HG03460 (cell line): ENCODE data around the gene TMEM231.
"Not testable (repeated sequence)": the region's sequence is repeated elsewhere in the genome, so short reads cannot be mapped to it uniquely, and the experiment has no call there.

ENCODE experiments used
- ATAC-seq: cut with Tn5 transposase; IDR thresholded peaks from one replicate; pipeline ENCODE4 v1.9.1; 2021; ENCODE audit not compliant: unreplicated experiment

The TMEM231 gene

DNA sequence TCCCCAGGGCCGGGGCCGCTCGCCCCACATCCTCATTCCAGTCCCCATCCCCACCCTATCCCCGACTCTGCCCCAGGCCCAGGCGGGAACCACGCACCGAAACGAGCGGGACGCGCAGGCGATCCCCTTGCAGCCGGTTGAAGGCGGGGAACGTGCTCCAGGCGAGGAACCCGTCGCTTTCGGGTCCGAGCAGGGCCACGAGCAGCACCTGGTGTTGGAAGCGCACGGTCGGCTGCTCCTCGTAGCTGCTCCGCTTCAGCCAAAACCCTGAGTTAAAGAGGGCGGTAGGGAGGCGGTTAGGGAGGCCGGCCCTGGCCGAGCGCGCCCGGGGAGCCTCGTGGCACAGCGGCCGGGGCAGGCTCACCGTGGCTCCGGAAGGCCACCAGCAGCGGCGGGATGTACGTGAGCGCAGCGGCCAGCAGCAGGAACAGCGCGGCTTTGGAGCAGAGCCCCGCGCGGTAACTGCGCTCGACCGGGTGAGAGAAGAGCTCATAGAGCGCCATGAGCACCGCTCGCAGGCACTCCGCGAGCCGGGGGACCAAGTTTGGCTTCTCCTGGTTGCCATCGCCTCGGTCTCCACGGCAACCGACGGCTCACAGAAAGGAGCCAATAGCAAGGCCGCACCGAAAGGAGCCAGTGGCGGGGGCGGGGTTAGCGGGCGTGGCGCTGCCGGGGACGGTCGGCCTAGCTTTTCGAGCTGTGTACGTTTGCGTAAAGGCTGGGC, at the start of gene TMEM231:
TMEM231 (minus strand) TSS at position 546 of the 724 bp plus-strand sequence; CDS start at position 503, 43 bp downstream.
- ATAC-seq: peak; percentile 97

DNA sequence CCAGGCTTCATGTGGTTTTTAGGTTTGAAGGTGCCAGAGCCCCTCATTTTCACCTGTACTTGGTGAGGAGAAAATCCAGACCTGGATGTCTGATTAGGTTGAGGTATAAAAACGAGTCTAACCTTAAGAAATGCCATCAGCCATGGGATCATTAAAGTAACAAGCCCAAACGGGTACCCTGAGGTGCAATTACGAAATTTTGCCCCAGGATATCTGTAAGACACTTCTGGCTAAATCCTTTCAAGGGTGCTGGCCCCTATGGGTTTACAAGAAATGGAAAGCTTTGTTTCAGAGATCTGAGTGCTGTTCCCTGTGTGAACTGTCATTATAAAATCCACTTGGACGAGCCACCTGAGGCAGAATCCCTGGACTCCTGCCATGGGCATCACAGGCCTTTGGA, 47.2 kb upstream of the TMEM231 start:
- no peak for ATAC-seq

GRCh38 chr16:75599452-75600277, 43.6 kb upstream of the TMEM231 start:
- ATAC-seq: no peak

DNA sequence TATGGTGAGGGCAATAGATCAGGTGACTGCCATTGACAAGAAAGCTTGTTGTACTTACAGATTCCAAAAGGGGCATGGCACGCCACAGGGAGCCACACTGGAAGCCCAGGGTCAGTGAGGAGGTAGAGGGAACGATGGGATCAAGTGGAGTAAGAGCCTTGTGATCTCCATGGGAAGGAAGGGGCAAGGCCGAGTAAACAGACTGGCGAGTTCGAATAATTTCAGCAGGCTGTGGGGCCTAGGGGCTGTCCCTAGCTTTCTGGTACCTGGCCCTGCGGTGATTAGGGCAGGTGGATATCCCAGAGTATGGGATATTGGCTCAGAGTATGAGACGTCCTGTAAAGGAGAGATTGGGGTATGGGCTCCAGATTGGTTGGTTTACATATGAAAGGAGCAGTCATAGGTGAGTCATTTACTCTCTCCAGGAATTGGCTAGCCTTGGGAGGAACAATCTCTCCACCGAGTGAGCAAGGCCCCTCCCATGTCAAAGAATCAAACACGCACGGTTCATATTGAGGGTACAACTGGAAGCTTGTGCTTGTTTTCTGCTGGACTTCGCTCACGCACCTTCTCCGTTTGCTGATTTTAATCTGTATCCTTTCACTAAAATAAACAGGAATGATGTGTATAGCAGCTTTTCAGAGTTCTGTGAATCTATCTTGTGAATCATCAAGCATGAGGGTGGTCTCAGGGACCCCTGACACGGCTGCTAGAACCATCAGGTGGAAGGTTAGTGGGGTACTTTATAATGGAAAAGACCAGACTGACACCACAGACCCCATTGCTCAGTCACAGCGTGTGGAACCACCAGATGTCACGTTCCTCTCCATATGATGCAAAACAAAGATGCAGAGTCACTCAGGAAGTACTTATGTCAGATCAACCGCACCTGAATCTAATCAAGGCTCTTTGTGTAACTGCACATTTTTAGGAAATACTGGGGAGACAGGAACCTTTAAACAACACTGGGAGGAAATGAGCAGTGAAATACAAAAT, 38.1 kb upstream of the TMEM231 start:
- no peak for ATAC-seq

- ATAC-seq: no peak
These were observed 37.3 kb upstream of the TMEM231 start for GRCh38 chr16:75593308-75593707.

GRCh38 chr16:75591927-75592326, 35.9 kb upstream of the TMEM231 start:
- ATAC-seq: not testable (repeated sequence)

- ATAC-seq: no peak
These were observed 35.1 kb upstream of the TMEM231 start for GRCh38 chr16:75590920-75591843.

DNA sequence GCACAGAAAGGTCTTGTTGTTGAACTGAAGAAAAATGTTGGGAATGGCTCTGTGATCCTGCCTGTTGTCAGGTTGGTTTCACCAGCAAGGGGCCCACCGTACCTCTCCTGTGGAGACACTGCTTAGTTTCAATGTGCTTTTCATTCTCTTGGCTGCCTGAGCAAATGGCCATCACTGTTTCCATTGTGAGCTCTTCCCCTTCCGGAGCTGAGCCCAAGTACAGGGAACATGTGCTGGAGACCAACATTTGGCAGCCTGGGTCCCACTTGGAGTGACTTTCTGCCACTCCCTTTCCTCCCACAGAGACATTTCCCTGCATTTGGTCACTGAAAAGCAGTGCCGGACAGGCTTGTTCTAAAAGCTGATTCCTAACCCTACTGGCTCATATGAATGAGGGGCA, 33.3 kb upstream of the TMEM231 start:
- ATAC-seq: no peak

DNA sequence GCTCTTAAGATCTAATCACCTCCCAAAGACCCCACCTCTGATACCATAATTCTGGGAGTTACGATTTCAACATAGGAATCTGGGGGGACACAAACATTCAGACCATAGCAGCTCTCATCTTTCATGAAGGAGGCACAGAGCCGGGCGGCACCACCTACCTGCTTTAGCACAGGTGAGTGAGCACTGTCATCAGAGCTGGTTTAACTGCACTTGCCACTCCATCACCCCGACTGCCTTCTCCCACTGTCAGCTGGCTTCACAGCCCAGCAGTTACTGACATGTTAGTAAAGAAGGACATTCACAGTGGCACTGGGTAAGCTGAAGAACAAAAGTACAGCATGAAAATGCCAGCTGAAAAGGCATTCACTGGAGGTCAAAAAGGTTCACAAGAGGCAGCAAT, 32.7 kb upstream of the TMEM231 start:
- ATAC-seq: no peak

GRCh38 chr16:75584108-75584507, 28.1 kb upstream of the TMEM231 start:
- ATAC-seq: peak; percentile 48

DNA sequence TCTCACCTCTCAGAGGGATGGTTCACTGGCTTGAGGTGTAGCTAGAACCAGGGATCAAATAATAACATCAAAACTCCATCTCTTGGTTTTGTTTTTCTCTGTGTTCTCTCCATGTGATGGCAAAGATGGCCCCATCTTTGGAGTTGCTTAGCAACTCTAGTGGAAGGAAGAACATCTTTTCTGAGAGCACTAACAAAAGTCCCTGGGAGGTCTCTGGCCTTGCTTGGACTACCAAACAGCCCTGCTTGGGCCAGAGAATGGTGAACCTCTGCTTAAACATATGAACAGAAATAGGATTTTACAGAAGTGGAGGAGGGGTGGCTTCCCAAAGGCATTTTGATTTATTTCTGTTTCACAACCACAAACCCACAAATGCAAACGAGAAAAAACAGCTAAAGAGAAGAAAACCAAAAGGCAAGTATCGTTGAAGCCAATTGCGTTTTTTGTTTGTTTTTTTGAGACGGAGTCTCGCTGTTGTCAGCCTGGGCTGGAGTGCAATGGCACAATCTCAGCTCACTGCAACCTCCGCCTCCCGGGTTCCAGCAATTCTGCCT, 23.3 kb upstream of the TMEM231 start:
- no peak for ATAC-seq

DNA sequence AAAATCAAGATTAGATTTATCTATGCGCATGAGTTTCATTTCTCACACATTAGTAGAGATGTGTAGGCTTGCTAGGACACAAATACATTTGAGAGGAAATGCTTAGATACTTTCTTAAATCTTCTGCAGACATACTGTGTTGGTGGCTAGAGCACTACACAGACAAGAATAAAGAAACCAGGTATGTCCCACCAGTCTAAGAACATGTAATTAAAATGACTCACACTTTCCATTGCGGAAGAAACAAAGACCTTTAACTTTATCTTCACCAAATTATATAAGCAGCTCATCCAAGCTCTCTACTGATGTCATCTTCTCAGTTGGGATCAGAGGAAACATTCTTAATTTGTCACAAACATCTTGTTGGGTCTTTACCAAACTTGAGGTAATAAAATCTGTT, 22.7 kb upstream of the TMEM231 start:
- no peak for ATAC-seq

DNA sequence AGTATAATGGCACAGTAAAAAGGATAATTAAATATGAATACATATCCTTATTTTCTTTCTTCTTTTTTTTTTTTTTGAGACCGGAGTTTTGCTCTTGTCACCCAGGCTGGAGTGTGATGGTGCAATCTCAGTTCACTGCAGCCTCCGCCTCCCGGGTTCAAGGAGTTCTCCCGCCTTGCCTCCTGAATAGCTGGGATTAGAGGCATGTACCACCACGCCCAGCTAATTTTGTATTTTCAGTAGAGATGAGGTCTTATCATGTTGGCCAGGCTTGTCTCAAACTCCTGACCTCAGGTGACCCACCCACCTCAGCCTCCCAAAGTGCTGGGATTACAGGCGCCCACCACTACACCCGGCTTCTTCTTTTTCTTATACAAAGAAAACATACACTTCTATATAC, 22.2 kb upstream of the TMEM231 start:
- no peak for ATAC-seq

DNA sequence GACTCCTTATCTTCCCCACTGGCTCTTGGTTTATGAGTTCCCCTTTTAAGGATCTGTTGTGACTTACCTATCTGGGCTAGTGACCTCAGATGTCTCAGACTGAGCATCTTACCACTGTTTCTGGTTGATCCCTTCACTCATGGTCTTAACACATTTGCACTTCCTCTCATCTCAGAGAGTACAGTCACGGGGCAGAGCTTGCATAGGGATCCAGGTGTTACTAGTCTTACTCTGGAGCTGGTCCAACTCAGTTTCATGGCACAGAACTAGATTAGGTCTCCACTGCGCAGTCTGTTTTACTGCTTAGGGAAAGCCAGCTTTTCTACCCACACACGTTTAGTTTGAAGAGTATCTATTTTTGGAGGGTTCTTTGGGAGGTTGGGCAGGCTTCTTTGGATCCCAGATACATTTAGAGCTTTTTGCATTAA, 20.3 kb upstream of the TMEM231 start:
- ATAC-seq: peak; percentile 67

DNA sequence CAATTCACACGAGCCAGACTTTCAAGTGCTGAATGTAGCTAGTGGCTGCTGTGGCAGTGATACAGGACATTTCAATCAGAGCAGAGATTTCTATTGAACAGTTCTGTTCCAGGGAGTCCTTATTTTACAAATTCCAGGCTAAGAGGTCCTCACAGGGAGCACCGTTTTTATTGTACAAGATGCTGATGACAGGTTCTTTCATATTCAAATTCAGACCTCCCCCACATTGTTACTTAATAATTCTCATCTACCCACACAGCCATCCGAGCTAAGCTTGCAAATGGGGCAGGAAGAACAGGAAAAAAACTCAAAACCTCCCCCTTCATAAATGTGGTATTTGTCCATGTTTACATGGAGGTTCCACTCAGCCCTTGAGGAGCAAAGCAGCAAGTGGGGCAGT, 19.9 kb upstream of the TMEM231 start:
- ATAC-seq: no peak

- ATAC-seq: no peak
These were observed 17.9 kb upstream of the TMEM231 start for GRCh38 chr16:75573955-75574354.

- ATAC-seq: no peak
These were observed 17.0 kb upstream of the TMEM231 start for GRCh38 chr16:75572864-75573542.

DNA sequence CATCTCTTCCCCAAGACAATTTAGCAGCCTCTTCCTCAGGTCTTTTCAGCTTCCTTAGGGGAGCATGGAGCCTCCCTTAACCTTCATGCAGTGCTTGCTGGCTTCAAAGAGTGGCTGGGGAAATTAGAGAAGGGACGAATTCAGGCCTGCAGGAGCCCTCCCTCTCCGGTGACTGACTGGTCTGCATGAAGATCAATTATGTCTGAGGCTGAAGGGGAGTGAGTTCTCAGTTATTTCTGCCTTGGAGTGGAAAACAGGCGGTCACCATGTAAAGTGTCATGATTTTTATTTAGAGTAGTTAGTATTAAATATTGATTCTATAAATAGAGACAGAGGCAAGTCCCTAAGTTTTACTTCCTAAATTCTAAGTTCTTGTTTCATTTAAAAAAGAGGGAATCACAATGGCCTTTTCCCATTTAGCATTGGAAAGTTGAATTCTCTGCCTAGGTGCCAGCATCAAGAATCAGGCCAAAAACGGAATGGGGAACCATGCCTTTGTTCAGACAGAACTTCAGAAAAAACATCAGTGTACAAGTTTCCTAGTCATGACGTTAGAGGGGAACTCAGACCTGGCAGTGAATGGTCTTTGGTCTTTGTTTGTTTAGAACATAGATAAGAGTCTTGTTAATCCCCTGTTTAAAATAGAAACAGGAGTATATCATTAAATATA, 14.5 kb upstream of the TMEM231 start:
- no peak for ATAC-seq

DNA sequence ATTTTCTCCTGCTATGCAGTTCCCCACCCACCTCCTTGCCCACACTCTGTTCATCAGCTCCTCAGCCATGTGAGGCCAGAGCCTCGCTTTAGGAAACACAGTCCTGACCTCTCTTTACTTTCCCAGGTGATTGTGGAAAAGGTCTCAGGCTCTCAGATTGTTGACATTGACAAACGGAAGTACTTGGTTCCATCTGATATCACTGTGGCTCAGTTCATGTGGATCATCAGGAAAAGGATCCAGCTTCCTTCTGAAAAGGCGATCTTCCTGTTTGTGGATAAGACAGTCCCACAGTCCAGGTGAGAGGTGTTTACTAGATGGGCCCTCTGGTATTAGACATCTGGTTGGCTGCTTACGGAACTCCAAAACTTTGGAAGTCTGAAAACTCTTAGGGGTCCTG, 11.9 kb upstream of the TMEM231 start:
- ATAC-seq: no peak
